Parathyroid adenoma (tissue), 2 donors: Measurements from ENCODE around the gene STX16.

Experiments used
- H2AFZ ChIP-seq: fragments of 300-600 bp; sonication (generic); one replicate; pipeline ENCODE4 v1.7.0; 2017; ENCODE audit warnings: antibody characterized with exemption, mild to moderate bottlenecking
- H3K27ac ChIP-seq: fragments of 300-600 bp; sonication (generic); one replicate; pipeline ENCODE4 v1.7.0; 2017
- H3K27me3 ChIP-seq: fragments of 300-600 bp; sonication (generic); one replicate; pipeline ENCODE4 v1.7.0; 2017; ENCODE audit warnings: low read length; ENCODE audit not compliant: control insufficient read depth, insufficient read depth
- H3K36me3 ChIP-seq: fragments of 300-600 bp; sonication (generic); one replicate; pipeline ENCODE4 v1.7.0; 2017; ENCODE audit warnings: low read length; ENCODE audit not compliant: control insufficient read depth, insufficient read depth
- H3K4me1 ChIP-seq: fragments of 300-600 bp; sonication (generic); one replicate; pipeline ENCODE4 v1.7.0; 2017; ENCODE audit warnings: control low read depth
- H3K4me2 ChIP-seq: fragments of 300-600 bp; sonication (generic); one replicate; pipeline ENCODE4 v1.7.0; 2017; ENCODE audit warnings: low read length
- H3K4me3 ChIP-seq: fragments of 300-600 bp; sonication (generic); one replicate; pipeline ENCODE4 v1.7.0; 2017; ENCODE audit warnings: low read depth, low read length
- H3K79me2 ChIP-seq: fragments of 300-600 bp; sonication (generic); one replicate; pipeline ENCODE4 v1.7.0; 2017; ENCODE audit warnings: control low read depth
- H3K9ac ChIP-seq: fragments of 300-600 bp; sonication (generic); one replicate; pipeline ENCODE4 v1.7.0; 2017; ENCODE audit warnings: mild to moderate bottlenecking
- H3K9me3 ChIP-seq: fragments of 300-600 bp; sonication (generic); one replicate; pipeline ENCODE4 v1.7.0; 2017; ENCODE audit warnings: low read length; ENCODE audit not compliant: control insufficient read depth
- TF ChIP-seq, protein P1 (sequence below): fragments of 300-600 bp; sonication (generic); IDR thresholded peaks from one replicate; pipeline ENCODE4 v1.7.0; 2017; ENCODE audit warnings: antibody characterized with exemption, mild to moderate bottlenecking
- donor health status: primary hyperparathyroidism.

The STX16 gene

GRCh38 chr20:58700121-58700821 lies 49.2 kb downstream of the STX16 start:
- Histone ChIP-seq H3K4me3 (no peak overlapping the region), H3K79me2 (no peaks in the 10 kb centered on the region), H3K9me3 (no peaks in the 10 kb centered on the region), H3K27ac (no peak overlapping the region), H3K36me3 (no peaks in the 10 kb centered on the region), H3K4me1 (no peaks in the 10 kb centered on the region), H2AFZ (no peak overlapping the region), H3K4me2 (no peak overlapping the region), H3K9ac (no peak overlapping the region), H3K27me3 (no peaks in the 10 kb centered on the region)
- TF ChIP-seq, protein P1, sequence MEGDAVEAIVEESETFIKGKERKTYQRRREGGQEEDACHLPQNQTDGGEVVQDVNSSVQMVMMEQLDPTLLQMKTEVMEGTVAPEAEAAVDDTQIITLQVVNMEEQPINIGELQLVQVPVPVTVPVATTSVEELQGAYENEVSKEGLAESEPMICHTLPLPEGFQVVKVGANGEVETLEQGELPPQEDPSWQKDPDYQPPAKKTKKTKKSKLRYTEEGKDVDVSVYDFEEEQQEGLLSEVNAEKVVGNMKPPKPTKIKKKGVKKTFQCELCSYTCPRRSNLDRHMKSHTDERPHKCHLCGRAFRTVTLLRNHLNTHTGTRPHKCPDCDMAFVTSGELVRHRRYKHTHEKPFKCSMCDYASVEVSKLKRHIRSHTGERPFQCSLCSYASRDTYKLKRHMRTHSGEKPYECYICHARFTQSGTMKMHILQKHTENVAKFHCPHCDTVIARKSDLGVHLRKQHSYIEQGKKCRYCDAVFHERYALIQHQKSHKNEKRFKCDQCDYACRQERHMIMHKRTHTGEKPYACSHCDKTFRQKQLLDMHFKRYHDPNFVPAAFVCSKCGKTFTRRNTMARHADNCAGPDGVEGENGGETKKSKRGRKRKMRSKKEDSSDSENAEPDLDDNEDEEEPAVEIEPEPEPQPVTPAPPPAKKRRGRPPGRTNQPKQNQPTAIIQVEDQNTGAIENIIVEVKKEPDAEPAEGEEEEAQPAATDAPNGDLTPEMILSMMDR: no peak

DNA sequence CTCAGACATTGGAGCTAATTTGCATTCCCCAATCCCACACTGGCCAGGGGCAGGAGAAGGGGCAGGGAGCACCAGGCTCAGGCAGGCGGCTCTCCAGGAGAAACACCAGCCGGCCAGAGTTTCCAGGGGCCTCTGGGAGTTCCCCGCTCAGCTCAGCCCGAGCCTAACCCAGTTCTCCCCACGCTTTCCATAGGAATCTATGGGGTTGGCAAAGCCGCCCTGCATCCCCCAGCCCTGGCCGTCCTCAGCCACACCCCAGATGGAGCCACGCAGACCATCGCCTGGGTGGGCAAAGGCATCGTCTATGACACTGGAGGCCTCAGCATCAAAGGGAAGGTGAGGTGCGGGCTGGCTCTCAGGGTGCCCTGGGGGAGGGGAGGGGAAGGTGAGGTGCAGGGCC lies 49.7 kb downstream of the STX16 start:
- Histone ChIP-seq H3K27me3 (no peaks in the 10 kb centered on the region), H3K9ac (no peak overlapping the region), H3K9me3 (no peaks in the 10 kb centered on the region), H3K4me1 (no peaks in the 10 kb centered on the region), H3K4me2 (no peak overlapping the region), H3K36me3 (no peaks in the 10 kb centered on the region), H2AFZ (no peak overlapping the region), H3K4me3 (no peak overlapping the region), H3K27ac (no peak overlapping the region), H3K79me2 (no peaks in the 10 kb centered on the region)
- TF ChIP-seq, protein P1: no peak

- Histone ChIP-seq H3K36me3 (no peaks in the 10 kb centered on the region), H3K9me3 (no peaks in the 10 kb centered on the region), H3K4me3 (no peak overlapping the region), H3K79me2 (no peaks in the 10 kb centered on the region), H3K9ac (no peak overlapping the region), H3K27ac (no peak overlapping the region), H2AFZ (no peak overlapping the region), H3K4me2 (no peak overlapping the region), H3K27me3 (no peaks in the 10 kb centered on the region), H3K4me1 (no peaks in the 10 kb centered on the region)
- TF ChIP-seq, protein P1: no peak
These were observed 50.5 kb downstream of the STX16 start for GRCh38 chr20:58701431-58702160.

DNA sequence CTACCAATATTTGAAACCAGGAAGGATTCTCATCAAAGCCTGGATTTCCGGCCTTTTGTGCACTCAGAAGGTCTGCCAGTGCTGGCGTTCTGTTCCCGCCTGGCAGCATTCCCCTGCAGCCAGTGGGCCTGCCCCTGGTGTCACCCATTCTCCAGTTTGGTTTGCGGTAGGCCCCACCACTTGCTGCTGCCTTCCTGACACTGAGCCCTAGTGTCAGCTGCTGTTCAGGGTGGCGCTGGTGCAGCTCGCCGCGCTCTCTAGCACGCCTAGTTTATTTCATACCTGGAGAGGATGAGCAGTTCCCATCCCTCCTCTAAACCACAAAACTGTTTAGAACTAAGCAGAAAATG lies 51.1 kb downstream of the STX16 start:
- H3K27me3 ChIP-seq: no peaks in the 10 kb centered on the region
- no peak overlapping the region for H3K4me2 ChIP-seq
- no peaks in the 10 kb centered on the region for H3K9me3 ChIP-seq
- H3K36me3 ChIP-seq: no peaks in the 10 kb centered on the region
- TF ChIP-seq, protein P1: no peak
- H3K4me1 ChIP-seq: no peaks in the 10 kb centered on the region
- no peak overlapping the region for H3K4me3 ChIP-seq
- no peak overlapping the region for H3K27ac ChIP-seq
- no peak overlapping the region for H3K9ac ChIP-seq
- H3K79me2 ChIP-seq: no peaks in the 10 kb centered on the region
- no peak overlapping the region for H2AFZ ChIP-seq
